Measurements from ENCODE around the gene LAMC3.

DNA sequence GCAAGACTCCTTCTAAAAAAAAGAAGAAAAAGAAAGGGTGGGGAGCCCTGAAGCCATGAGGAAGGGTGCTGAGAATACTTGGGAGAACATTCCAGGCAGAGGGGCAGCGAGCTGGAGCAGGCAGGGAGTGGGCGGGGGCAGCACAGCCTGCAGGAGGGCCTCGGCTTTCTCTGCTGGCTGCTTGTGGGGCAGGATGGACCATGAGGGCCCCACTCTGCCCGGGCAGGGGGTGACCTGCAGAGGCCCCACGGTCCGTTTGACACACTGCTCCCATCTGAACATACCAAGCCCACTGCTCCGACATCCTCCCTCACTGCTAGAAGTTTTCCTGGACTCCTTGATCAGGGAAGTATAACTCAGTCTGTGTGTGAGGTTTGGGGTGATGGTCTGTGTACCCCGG, 104.7 kb downstream of the LAMC3 start:
- TF ChIP-seq, protein P1, sequence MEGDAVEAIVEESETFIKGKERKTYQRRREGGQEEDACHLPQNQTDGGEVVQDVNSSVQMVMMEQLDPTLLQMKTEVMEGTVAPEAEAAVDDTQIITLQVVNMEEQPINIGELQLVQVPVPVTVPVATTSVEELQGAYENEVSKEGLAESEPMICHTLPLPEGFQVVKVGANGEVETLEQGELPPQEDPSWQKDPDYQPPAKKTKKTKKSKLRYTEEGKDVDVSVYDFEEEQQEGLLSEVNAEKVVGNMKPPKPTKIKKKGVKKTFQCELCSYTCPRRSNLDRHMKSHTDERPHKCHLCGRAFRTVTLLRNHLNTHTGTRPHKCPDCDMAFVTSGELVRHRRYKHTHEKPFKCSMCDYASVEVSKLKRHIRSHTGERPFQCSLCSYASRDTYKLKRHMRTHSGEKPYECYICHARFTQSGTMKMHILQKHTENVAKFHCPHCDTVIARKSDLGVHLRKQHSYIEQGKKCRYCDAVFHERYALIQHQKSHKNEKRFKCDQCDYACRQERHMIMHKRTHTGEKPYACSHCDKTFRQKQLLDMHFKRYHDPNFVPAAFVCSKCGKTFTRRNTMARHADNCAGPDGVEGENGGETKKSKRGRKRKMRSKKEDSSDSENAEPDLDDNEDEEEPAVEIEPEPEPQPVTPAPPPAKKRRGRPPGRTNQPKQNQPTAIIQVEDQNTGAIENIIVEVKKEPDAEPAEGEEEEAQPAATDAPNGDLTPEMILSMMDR (conservative IDR thresholded peaks at IDR 0.05; ENCODE audit: low read depth, low read length): no peak
- TF ChIP-seq EZH2phosphoT487 (IDR thresholded peaks at IDR 0.05; ENCODE audit: borderline replicate concordance, low read length) (no peak), EZH2 (IDR thresholded peaks at IDR 0.05; ENCODE audit: low read length, unreplicated experiment) (no peak)
